GM13976 (cell line): ENCODE results near the gene CTBP2.
A peak's percentile ranks its signal among the peaks of the same experiment; 100 is the strongest.

Source experiments
- DNase-seq: peaks from one replicate; pipeline ENCODE4 v3.0.0; 2012; ENCODE audit warnings: low spot score
- in situ Hi-C: fragments of 300-500 bp; cut with MboI; formaldehyde crosslinking; loops from one replicate; pipeline ENCODE4 v1.12.0; 2022; ENCODE audit warnings: low sequenced_read_pairs, mixed read lengths, inconsistent platforms; ENCODE audit not compliant: unreplicated experiment
- TF ChIP-seq, protein P1 (sequence below): IDR thresholded peaks from 2 replicates; pipeline ENCODE4 v1.5.1; 2012; ENCODE audit warnings: borderline replicate concordance, mild to moderate bottlenecking; ENCODE audit not compliant: insufficient read depth; ENCODE audit errors: extremely low read depth, missing control alignments, control extremely low read depth

CTBP2 gene

DNA sequence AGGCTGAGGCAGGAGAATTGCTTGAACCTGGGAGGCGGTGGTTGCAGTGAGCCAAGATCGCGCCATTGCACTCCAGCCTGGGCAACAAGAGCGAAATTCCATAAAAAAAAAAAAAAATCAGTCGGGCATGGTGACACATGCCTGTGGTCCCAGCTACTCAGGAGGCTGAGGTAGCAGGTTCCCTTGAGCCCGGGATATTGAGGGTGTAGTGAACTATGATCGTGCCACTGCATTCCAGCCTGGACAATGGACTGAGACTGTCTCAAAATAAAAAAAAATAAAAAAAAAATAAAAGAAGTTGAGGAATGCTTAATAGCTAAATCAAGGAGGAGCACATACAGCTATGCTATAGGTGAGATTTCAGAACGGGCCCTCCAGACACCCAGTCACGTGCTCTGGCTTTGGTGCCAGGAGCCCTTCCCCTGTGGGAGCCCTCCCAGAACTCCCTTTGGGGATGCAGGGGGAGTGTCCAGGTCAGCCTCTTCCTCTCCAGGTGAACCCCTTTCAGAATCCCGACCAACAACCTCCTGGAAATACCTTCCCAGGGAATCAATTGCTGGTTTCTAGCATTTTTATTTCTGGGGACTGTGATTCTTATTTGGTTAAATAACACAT lies 42.9 kb upstream of the CTBP2 start:
- in situ Hi-C loops = no loop called here
- TF ChIP-seq, protein P1, sequence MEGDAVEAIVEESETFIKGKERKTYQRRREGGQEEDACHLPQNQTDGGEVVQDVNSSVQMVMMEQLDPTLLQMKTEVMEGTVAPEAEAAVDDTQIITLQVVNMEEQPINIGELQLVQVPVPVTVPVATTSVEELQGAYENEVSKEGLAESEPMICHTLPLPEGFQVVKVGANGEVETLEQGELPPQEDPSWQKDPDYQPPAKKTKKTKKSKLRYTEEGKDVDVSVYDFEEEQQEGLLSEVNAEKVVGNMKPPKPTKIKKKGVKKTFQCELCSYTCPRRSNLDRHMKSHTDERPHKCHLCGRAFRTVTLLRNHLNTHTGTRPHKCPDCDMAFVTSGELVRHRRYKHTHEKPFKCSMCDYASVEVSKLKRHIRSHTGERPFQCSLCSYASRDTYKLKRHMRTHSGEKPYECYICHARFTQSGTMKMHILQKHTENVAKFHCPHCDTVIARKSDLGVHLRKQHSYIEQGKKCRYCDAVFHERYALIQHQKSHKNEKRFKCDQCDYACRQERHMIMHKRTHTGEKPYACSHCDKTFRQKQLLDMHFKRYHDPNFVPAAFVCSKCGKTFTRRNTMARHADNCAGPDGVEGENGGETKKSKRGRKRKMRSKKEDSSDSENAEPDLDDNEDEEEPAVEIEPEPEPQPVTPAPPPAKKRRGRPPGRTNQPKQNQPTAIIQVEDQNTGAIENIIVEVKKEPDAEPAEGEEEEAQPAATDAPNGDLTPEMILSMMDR = no peak
- no peak for DNase-seq

GRCh38 chr10:125201791-125202622 lies 41.6 kb upstream of the CTBP2 start:
- DNase-seq = no peak
- in situ Hi-C loops = no loop called here
- TF ChIP-seq, protein P1 = no peak

- TF ChIP-seq, protein P1 = no peak
- DNase-seq = peak; percentile 57
- in situ Hi-C loops = no loop called here
Observed at GRCh38 chr10:125201108-125201524, 40.8 kb upstream of the CTBP2 start.

DNA sequence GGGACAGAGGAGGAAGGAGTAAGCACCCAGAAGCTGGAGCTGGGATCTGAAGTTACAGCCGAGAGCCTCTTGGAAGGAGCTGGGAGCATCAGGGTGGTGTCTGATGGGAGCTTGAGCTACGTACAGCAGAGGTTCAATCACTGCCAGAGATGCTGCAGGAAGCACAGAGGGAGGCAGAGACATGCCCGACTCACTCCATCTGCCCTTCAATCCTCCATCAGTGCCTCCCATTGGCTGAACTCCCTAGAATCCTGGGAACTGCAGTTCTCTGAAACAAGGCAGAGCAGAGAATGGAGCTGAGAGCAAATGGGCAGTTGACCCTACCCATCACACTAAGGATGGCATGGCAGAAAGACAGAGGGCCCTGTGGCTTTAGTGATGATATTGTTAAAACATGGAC lies 40.0 kb upstream of the CTBP2 start:
- TF ChIP-seq, protein P1 = no peak
- in situ Hi-C loops = no loop called here
- no peak for DNase-seq

DNA sequence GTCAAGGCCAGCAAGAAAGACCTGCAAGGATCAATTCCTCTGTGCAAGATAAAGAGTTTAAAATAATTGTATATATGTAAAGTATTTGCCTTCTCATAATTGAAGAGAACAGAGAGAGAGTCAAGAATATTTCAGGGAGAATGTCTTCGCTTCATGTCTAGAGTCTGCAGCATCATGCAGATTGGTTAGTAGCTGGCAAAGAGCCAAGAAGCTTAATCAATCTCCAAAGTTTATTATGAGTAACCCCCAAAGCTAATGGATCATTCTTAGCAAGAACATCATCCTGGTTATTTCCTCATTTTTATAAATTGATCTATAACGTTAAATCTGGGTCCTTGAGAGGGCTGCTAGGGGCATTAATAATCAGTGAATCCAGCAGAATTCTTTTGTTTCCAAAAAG lies 38.9 kb upstream of the CTBP2 start:
- DNase-seq = no peak
- TF ChIP-seq, protein P1 = no peak
- in situ Hi-C loops = no loop called here

DNA sequence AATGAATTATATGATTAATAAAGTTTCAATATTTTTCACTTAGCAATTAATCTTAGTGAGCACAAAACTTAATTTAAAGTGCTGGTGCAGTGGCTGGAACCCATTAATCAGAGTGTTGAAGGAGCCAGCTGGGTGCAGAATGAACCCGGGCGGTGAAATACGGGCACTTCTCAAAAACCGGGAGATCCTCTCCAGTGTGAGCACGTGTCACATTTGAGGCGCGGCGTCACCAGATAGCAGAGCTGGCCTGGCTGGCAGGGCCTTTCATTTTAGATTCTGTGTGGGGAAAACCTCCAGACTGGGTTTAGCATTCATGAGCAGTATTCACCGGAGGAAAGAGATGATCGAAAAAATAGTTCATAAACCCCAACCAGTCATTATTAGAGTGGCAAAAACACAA lies 34.5 kb upstream of the CTBP2 start:
- no peak for DNase-seq
- TF ChIP-seq, protein P1 = no peak
- in situ Hi-C loops = no loop called here
